HCT116 (cell line): Measurements from ENCODE around the gene LHB. TPM values are rescaled to one million over a fixed set of nuclear protein-coding genes. Genes with fewer than 3 reads are reported as not detected.

Experiments
- ATAC-seq: fragments of 200-7000 bp; cut with Tn5 transposase; 2 replicates; pipeline ENCODE4 v1.9.1; 2020; ENCODE audit warnings: mild to moderate bottlenecking, moderate library complexity
- BruUV-seq: library from RNA; stranded (reverse); fragments of 400-500 nt; replicated peaks from 2 replicates; lab custom pipeline; 2021; lab: Mats Ljungman, UMichigan
- CTCF ChIA-PET: fragments of 300-600 bp; sonication (Branson Sonifier 250); formaldehyde crosslinking; loops from one replicate; lab custom pipeline; 2021; ENCODE audit warnings: antibody characterized with exemption; lab: Charles Lee
- POLR2A ChIA-PET: fragments of 300-600, 350-600 bp; sonication (Branson Sonifier 250); formaldehyde crosslinking; loops from one replicate; lab custom pipeline; 2021; ENCODE audit warnings: antibody characterized with exemption; lab: Charles Lee
- RAD21 ChIA-PET, 2 experiments: fragments of 300-600 bp; sonication (Branson Sonifier 250); formaldehyde crosslinking; loops; one replicate each; lab custom pipeline; 2023; ENCODE audit warnings: low total read pairs in 2 of 2; ENCODE audit not compliant: uncharacterized antibody in 2 of 2, unreplicated experiment in 2 of 2, low non-redundant PET in 1 of 2; lab: Charles Lee
- DNase-seq: peaks from one replicate; pipeline ENCODE4 v3.0.0-alpha.2; 2010; ENCODE audit warnings: low read depth, low spot score
- H2AFZ ChIP-seq: fragments of 200-600 bp; shearing (Covaris generic), sonication (generic); 2 replicates; pipeline ENCODE4 v1.6.1; 2017; ENCODE audit warnings: low read depth, mixed run types, mixed read lengths, antibody characterized with exemption, low read length; ENCODE audit not compliant: poor library complexity, severe bottlenecking
- H3K27ac ChIP-seq: 2 replicates; pipeline ENCODE4 v1.5.1; 2012; ENCODE audit warnings: low read depth, low read length
- H3K27me3 ChIP-seq: fragments of 200-600 bp; sonication (generic); 2 replicates; pipeline ENCODE4 v1.6.1; 2016; ENCODE audit warnings: mixed run types, low read length, mixed read lengths; ENCODE audit not compliant: insufficient read depth
- H3K36me3 ChIP-seq, 2 experiments: fragments of 200-500 bp in 1 of 2; fragments of 200-600 bp in 1 of 2; sonication (Bioruptor generic) in 1 of 2; sonication (generic) in 1 of 2; 2 replicates each; pipeline versions ENCODE4 v1.5.1 to v1.6.1; 2014 to 2016; ENCODE audit warnings: low read length in 2 of 2, inconsistent platforms in 1 of 2, mixed read lengths in 1 of 2, mixed run types in 1 of 2; ENCODE audit not compliant: insufficient read depth in 2 of 2, control insufficient read depth in 1 of 2
- H3K4me1 ChIP-seq, 2 experiments: fragments of 200-600 bp in 1 of 2; sonication (generic) in 1 of 2; 2 replicates each; pipeline versions ENCODE4 v1.5.1 to v1.6.1; 2012 to 2017; ENCODE audit warnings: low read length in 2 of 2, inconsistent platforms in 1 of 2, mild to moderate bottlenecking in 1 of 2, mixed read lengths in 1 of 2, mixed run types in 1 of 2, moderate library complexity in 1 of 2; ENCODE audit not compliant: insufficient read depth in 2 of 2, control insufficient read depth in 1 of 2
- H3K4me2 ChIP-seq: fragments of 200-600 bp; sonication (generic); 2 replicates; pipeline ENCODE4 v1.6.1; 2017; ENCODE audit warnings: mixed run types, low read length, mixed read lengths
- H3K4me3 ChIP-seq, 2 experiments: fragments of 200-600 bp in 1 of 2; sonication (generic) in 1 of 2; replicated peaks in 1 of 2; 2 replicates each; pipeline ENCODE4 v1.5.1; 2011 to 2016; ENCODE audit warnings: low read length in 2 of 2, control low read depth in 1 of 2, low read depth in 1 of 2, mild to moderate bottlenecking in 1 of 2, mixed read lengths in 1 of 2, mixed run types in 1 of 2
- H3K79me2 ChIP-seq: fragments of 200-600 bp; sonication (generic); 2 replicates; pipeline ENCODE4 v1.6.1; 2017; ENCODE audit warnings: mild to moderate bottlenecking, mixed run types, low read length, moderate library complexity, mixed read lengths; ENCODE audit not compliant: insufficient read depth
- H3K9ac ChIP-seq: fragments of 200-600 bp; sonication (generic); 2 replicates; pipeline ENCODE4 v1.6.1; 2016; ENCODE audit warnings: low read length, mixed read lengths
- H3K9me2 ChIP-seq: fragments of 200-600 bp; sonication (generic), shearing (Covaris generic); 2 replicates; pipeline ENCODE4 v1.6.1; 2017; ENCODE audit warnings: mixed run types, mild to moderate bottlenecking, moderate library complexity; ENCODE audit not compliant: insufficient read depth
- H3K9me3 ChIP-seq, 2 experiments: fragments of 200-500 bp in 1 of 2; fragments of 200-600 bp in 1 of 2; sonication (Bioruptor generic) in 1 of 2; sonication (generic) in 1 of 2; 2 replicates each; pipeline ENCODE4 v1.6.1; 2014 to 2017; ENCODE audit warnings: low read length in 2 of 2, mixed read lengths in 2 of 2, inconsistent platforms in 1 of 2, low read depth in 1 of 2, mild to moderate bottlenecking in 1 of 2, mixed run types in 1 of 2, moderate library complexity in 1 of 2; ENCODE audit not compliant: control insufficient read depth in 1 of 2, insufficient read depth in 1 of 2
- H4K20me1 ChIP-seq: fragments of 200-600 bp; sonication (generic), shearing (Covaris generic); 2 replicates; pipeline ENCODE4 v1.6.1; 2017; ENCODE audit warnings: mixed run types, mild to moderate bottlenecking, moderate library complexity; ENCODE audit not compliant: insufficient read depth
- CEBPB ChIP-seq: IDR thresholded peaks from 2 replicates; pipeline ENCODE4 v1.6.1; 2012; ENCODE audit warnings: low read depth
- ELF1 ChIP-seq: IDR thresholded peaks from 2 replicates; pipeline ENCODE4 v1.6.1; 2012; ENCODE audit warnings: low read depth, borderline replicate concordance
- FOSL1 ChIP-seq: IDR thresholded peaks from 2 replicates; pipeline ENCODE4 v1.6.1; 2012; ENCODE audit warnings: low read depth
- JUND ChIP-seq: IDR thresholded peaks from 2 replicates; pipeline ENCODE4 v1.6.1; 2012
- POLR2A ChIP-seq: IDR thresholded peaks from 2 replicates; pipeline ENCODE4 v1.7.0; 2011; ENCODE audit warnings: borderline replicate concordance; ENCODE audit not compliant: insufficient read depth, insufficient read length; ENCODE audit errors: extremely low read depth
- POLR2AphosphoS5 ChIP-seq: IDR thresholded peaks from 2 replicates; pipeline ENCODE4 v1.6.1; 2011; ENCODE audit warnings: mild to moderate bottlenecking, low read depth, low read length, moderate library complexity
- RAD21 ChIP-seq: IDR thresholded peaks from 2 replicates; pipeline ENCODE4 v1.6.1; 2012; ENCODE audit warnings: low read depth, mild to moderate bottlenecking
- SIN3A ChIP-seq: IDR thresholded peaks from 2 replicates; pipeline ENCODE4 v1.6.1; 2012; ENCODE audit warnings: low read depth
- TCF7L2 ChIP-seq: IDR thresholded peaks from 2 replicates; pipeline ENCODE4 v1.7.0; 2011; ENCODE audit warnings: borderline replicate concordance, inconsistent platforms; ENCODE audit not compliant: insufficient read depth, insufficient read length; ENCODE audit errors: extremely low read depth
- ZFX ChIP-seq: fragments of 450-650 bp; IDR thresholded peaks from 2 replicates; pipeline ENCODE4 v1.6.1; 2017
- ZNF274 ChIP-seq: fragments of 200-500 bp; sonication (Bioruptor generic); IDR thresholded peaks from 2 replicates; pipeline ENCODE4 v1.6.1; 2014; ENCODE audit warnings: mild to moderate bottlenecking, low read depth, low read length, inconsistent platforms
- intact Hi-C: fragments of 100-400 bp; cut with micrococcal nuclease; formaldehyde crosslinking; loops from 2 replicates; pipeline ENCODE4 v1.10.0; 2022
- total RNA-seq: library from RNA; stranded (reverse); gene quantifications from one replicate; pipeline ENCODE4 v1.2.1, GENCODE V29; 2021; ENCODE audit not compliant: unreplicated experiment
- TF ChIP-seq, protein P1 (sequence below): IDR thresholded peaks from 2 replicates; pipeline ENCODE4 v1.6.1; 2011; ENCODE audit warnings: mild to moderate bottlenecking, low read length, moderate library complexity; ENCODE audit not compliant: insufficient replicate concordance; ENCODE audit errors: extremely low read depth
- TF ChIP-seq, protein P2 (sequence below): IDR thresholded peaks from 2 replicates; pipeline ENCODE4 v1.6.1; 2012
- TF ChIP-seq, protein P3 (sequence below): IDR thresholded peaks from 2 replicates; pipeline ENCODE4 v1.6.1; 2012; ENCODE audit warnings: low read depth
- TF ChIP-seq, protein P4 (sequence below): IDR thresholded peaks from 2 replicates; pipeline ENCODE4 v1.6.1; 2012

LHB gene
- total RNA-seq, 1 experiment from 2014 or later, result 3.7 TPM

DNA sequence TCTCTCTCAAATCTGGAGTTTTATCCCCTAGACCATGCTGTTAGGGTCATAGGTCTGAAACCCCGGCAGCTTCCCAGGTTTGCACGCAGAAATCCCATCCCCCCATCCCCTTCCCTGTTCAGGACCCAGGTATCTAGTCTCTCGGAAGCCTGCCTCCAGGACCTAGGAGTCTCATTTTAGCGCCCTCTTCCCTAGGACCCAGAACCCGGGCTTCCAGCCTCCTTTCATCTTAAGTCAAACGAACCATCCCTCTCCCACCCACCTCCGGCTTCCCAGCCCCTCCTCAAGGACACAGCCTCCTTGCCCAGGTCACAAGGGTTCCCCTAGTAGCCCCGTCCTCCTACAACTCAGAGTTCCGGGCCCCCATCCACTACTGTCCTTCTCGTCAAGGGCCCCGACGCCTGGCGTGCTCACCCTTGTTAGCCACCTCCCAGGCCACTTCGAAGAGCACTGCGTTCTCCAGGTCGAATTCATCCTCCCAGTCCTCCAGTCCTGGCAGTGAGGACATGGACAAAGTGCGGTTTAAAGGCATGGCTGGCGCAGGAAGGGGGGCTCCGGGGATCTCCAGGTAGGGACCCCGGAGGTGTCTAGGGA, 24.2 kb downstream of the LHB start (continued):
- TF ChIP-seq, protein P1, sequence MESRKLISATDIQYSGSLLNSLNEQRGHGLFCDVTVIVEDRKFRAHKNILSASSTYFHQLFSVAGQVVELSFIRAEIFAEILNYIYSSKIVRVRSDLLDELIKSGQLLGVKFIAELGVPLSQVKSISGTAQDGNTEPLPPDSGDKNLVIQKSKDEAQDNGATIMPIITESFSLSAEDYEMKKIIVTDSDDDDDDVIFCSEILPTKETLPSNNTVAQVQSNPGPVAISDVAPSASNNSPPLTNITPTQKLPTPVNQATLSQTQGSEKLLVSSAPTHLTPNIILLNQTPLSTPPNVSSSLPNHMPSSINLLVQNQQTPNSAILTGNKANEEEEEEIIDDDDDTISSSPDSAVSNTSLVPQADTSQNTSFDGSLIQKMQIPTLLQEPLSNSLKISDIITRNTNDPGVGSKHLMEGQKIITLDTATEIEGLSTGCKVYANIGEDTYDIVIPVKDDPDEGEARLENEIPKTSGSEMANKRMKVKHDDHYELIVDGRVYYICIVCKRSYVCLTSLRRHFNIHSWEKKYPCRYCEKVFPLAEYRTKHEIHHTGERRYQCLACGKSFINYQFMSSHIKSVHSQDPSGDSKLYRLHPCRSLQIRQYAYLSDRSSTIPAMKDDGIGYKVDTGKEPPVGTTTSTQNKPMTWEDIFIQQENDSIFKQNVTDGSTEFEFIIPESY, result no peak
- TF ChIP-seq TCF7L2 (no peak), POLR2AphosphoS5 (no peak), SIN3A (no peak), FOSL1 (no peak), ELF1 (no peak), JUND (no peak), ZFX (no peak), POLR2A (no peak)
- TF ChIP-seq, protein P2, sequence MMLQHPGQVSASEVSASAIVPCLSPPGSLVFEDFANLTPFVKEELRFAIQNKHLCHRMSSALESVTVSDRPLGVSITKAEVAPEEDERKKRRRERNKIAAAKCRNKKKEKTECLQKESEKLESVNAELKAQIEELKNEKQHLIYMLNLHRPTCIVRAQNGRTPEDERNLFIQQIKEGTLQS, result no peak

DNA sequence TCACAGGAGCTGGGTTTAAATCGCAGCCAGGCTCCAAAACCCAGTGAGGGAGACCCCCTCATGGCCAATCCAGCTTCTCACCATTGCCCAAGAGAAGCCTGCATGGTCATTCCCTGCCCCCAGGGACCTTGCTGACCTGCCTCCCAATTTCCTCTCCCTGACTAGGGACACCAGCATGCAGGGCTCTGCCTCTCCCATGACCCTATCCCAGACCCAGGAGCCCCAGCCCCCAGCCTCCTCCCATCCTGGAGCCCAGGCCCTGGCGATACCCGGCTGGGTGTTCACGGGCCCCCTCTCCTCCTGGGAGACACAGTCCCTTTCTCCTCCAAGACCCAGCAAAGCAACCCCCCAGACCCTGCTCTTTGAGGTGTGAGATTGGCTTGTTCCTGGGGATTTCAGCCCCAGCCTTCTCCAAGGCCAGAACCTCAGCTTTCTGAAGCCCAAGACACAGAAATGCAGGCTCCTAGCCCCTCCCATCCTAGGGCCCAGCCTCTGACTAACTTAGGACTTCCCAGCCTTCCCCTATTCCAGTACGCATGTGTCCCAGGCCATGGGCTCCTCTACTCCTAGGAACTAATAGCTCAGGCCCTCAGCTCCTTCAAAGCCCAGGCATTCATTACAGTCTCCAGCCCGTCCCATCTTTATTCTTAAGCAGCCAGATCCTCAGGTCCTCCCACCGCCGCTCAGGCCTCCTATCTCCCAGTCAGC, 24.9 kb downstream of the LHB start:
- H3K4me3 ChIP-seq, result peak overlapping the region; percentile 75 to 77
- peak overlapping the region; percentile 75 for H3K27ac ChIP-seq
- peak overlapping the region; percentile 92 for H3K4me2 ChIP-seq
- DNase-seq (no peak), ATAC-seq (peak; percentile 41)
- no TSS peak for BruUV-seq
- H3K9ac ChIP-seq, result peak overlapping the region; percentile 97
- H2AFZ ChIP-seq, result no peak overlapping the region
- POLR2A ChIA-PET, result interaction anchor here (0.7 to 3.1 kb wide), 3 partner anchors 9 to 26 kb away, joined by 4 to 17 read pairs (median 7); no protein-coding TSS in a partner anchor
- H3K4me1 ChIP-seq, result peaks cover 11 to 23% of the 10 kb centered on the region in 2 experiments
- H3K27me3 ChIP-seq, result no peaks in the 10 kb centered on the region
- H4K20me1 ChIP-seq, result peaks cover 2% of the 10 kb centered on the region; the same call in 1 of the 2 replicates
- H3K9me2 ChIP-seq, result no peaks in the 10 kb centered on the region
- TF ChIP-seq ZNF274 (no peak), POLR2AphosphoS5 (peak; percentile 51; the same call in 1 of the 2 replicates), RAD21 (no peak), CEBPB (no peak), SIN3A (no peak)
- TF ChIP-seq, protein P3, sequence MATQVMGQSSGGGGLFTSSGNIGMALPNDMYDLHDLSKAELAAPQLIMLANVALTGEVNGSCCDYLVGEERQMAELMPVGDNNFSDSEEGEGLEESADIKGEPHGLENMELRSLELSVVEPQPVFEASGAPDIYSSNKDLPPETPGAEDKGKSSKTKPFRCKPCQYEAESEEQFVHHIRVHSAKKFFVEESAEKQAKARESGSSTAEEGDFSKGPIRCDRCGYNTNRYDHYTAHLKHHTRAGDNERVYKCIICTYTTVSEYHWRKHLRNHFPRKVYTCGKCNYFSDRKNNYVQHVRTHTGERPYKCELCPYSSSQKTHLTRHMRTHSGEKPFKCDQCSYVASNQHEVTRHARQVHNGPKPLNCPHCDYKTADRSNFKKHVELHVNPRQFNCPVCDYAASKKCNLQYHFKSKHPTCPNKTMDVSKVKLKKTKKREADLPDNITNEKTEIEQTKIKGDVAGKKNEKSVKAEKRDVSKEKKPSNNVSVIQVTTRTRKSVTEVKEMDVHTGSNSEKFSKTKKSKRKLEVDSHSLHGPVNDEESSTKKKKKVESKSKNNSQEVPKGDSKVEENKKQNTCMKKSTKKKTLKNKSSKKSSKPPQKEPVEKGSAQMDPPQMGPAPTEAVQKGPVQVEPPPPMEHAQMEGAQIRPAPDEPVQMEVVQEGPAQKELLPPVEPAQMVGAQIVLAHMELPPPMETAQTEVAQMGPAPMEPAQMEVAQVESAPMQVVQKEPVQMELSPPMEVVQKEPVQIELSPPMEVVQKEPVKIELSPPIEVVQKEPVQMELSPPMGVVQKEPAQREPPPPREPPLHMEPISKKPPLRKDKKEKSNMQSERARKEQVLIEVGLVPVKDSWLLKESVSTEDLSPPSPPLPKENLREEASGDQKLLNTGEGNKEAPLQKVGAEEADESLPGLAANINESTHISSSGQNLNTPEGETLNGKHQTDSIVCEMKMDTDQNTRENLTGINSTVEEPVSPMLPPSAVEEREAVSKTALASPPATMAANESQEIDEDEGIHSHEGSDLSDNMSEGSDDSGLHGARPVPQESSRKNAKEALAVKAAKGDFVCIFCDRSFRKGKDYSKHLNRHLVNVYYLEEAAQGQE, result no peak
- TF ChIP-seq, protein P4, sequence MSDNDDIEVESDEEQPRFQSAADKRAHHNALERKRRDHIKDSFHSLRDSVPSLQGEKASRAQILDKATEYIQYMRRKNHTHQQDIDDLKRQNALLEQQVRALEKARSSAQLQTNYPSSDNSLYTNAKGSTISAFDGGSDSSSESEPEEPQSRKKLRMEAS, result no peak
- TF ChIP-seq, protein P2, result no peak
- CTCF ChIA-PET, result interaction anchor here (0.6 to 2.5 kb wide), 9 partner anchors 8 to 233 kb away, joined by 3 to 44 read pairs (median 6); partner anchors contain the start of genes BCAT2, CGB7 and LHB
- peaks cover 59% of the 10 kb centered on the region for H3K79me2 ChIP-seq
- RAD21 ChIA-PET, result no interaction called here
- intact Hi-C loops, result no loop called here
- peaks cover 5 to 8% of the 10 kb centered on the region in 2 experiments; a peak in 1 of 4 replicates for H3K36me3 ChIP-seq
- no peaks in the 10 kb centered on the region for H3K9me3 ChIP-seq
